Endothelial cell of umbilical vein (primary cell): ENCODE results near the gene TMEM255A. TPM values are rescaled to one million over a fixed set of nuclear protein-coding genes. Genes with fewer than 3 reads are reported as not detected.

Source experiments
- BruUV-seq: library from RNA; stranded (reverse); fragments of 400-500 nt; replicated peaks from 2 replicates; lab custom pipeline; 2021; lab: Mats Ljungman, UMichigan
- CTCF ChIA-PET: fragments of 300-600, 350-600 bp; sonication (Branson Sonifier 250); formaldehyde crosslinking; loops from one replicate; lab custom pipeline; 2021; ENCODE audit warnings: antibody characterized with exemption, inconsistent platforms; lab: Charles Lee
- POLR2A ChIA-PET: fragments of 300-600, 350-600 bp; sonication (Branson Sonifier 250); formaldehyde crosslinking; loops from one replicate; lab custom pipeline; 2021; ENCODE audit warnings: antibody characterized with exemption, inconsistent platforms; lab: Charles Lee
- DNase-seq: peaks from one replicate; pipeline ENCODE4 v3.0.0-alpha.2; 2011; ENCODE audit warnings: low read depth, low spot score
- FAIRE-seq: peaks from 2 replicates; lab custom pipeline; 2011; peaks lifted over from hg19 to GRCh38; lab: Jason Lieb, UNC
- H2AFZ ChIP-seq: 2 replicates; pipeline ENCODE4 v1.6.0; 2012; ENCODE audit warnings: low read depth, low read length, control low read depth, inconsistent platforms
- H3K27ac ChIP-seq: 2 replicates; pipeline ENCODE4 v1.5.1; 2011; ENCODE audit warnings: low read depth, mild to moderate bottlenecking, control low read depth, low read length, moderate library complexity; ENCODE audit not compliant: insufficient read depth
- H3K27me3 ChIP-seq, 2 experiments: 2 replicates each; pipeline versions ENCODE4 v1.6.0 to v1.6.1; 2011; ENCODE audit warnings: low read length in 2 of 2, mixed read lengths in 1 of 2; ENCODE audit not compliant: control insufficient read depth in 2 of 2, insufficient read depth in 2 of 2
- H3K36me3 ChIP-seq, 2 experiments: 2 replicates in 1 of 2; 3 replicates in 1 of 2; pipeline ENCODE4 v1.5.1; 2011; ENCODE audit warnings: low read length in 2 of 2, mild to moderate bottlenecking in 1 of 2, moderate library complexity in 1 of 2; ENCODE audit not compliant: control insufficient read depth in 2 of 2, insufficient read depth in 2 of 2; ENCODE audit errors: extremely low read depth in 1 of 2
- H3K4me1 ChIP-seq: 3 replicates; pipeline ENCODE4 v1.5.1; 2011; ENCODE audit warnings: mild to moderate bottlenecking, low read length; ENCODE audit not compliant: control insufficient read depth, insufficient read depth; ENCODE audit errors: extremely low read depth
- H3K4me2 ChIP-seq: 2 replicates; pipeline ENCODE4 v1.6.1; 2011; ENCODE audit warnings: low read length, control low read depth, mixed read lengths; ENCODE audit not compliant: insufficient read depth
- H3K4me3 ChIP-seq, 3 experiments: fragments of 200-600 bp in 1 of 3; sonication (generic), shearing (Covaris generic) in 1 of 3; replicated peaks in 1 of 3; 2 replicates each; pipeline ENCODE4 v1.5.1; 2011 to 2016; ENCODE audit warnings: control low read depth in 3 of 3, low read length in 3 of 3, mild to moderate bottlenecking in 2 of 3, inconsistent platforms in 1 of 3, low read depth in 1 of 3, moderate library complexity in 1 of 3; ENCODE audit not compliant: insufficient read depth in 1 of 3
- H3K79me2 ChIP-seq: 2 replicates; pipeline ENCODE4 v1.6.0; 2012; ENCODE audit warnings: low read length, inconsistent platforms; ENCODE audit not compliant: control insufficient read depth, insufficient read depth
- H3K9ac ChIP-seq: replicated peaks from 2 replicates; pipeline ENCODE3; 2011; ENCODE audit warnings: low read length, control low read depth; ENCODE audit not compliant: insufficient read depth; ENCODE audit errors: extremely low read depth
- H3K9me1 ChIP-seq: replicated peaks from 3 replicates; pipeline ENCODE4 v1.6.0; 2011; ENCODE audit warnings: mild to moderate bottlenecking, low read length; ENCODE audit not compliant: control insufficient read depth, insufficient read depth; ENCODE audit errors: extremely low read depth
- H3K9me3 ChIP-seq: replicated peaks from 2 replicates; pipeline ENCODE4 v1.5.1; 2012; ENCODE audit warnings: low read length, inconsistent platforms; ENCODE audit not compliant: control insufficient read depth, insufficient read depth
- H4K20me1 ChIP-seq: replicated peaks from 2 replicates; pipeline ENCODE3; 2011; ENCODE audit warnings: mild to moderate bottlenecking, low read length; ENCODE audit not compliant: control insufficient read depth, insufficient read depth; ENCODE audit errors: extremely low read depth
- CTCF ChIP-seq, 2 donors: IDR thresholded peaks; 1 replicate in 1 of 2; 2 replicates in 1 of 2; pipeline ENCODE4 v1.5.1; 2011; ENCODE audit warnings: low read length in 2 of 2, mild to moderate bottlenecking in 2 of 2, moderate library complexity in 2 of 2, control low read depth in 1 of 2, inconsistent platforms in 1 of 2, low read depth in 1 of 2; ENCODE audit not compliant: insufficient read depth in 1 of 2; ENCODE audit errors: extremely low read depth in 1 of 2
- FOS ChIP-seq: IDR thresholded peaks from 2 replicates; pipeline ENCODE4 v1.6.1; 2011; ENCODE audit warnings: mild to moderate bottlenecking, low read length, moderate library complexity, borderline replicate concordance; ENCODE audit not compliant: insufficient read depth
- GATA2 ChIP-seq: IDR thresholded peaks from 2 replicates; pipeline ENCODE4 v1.7.0; 2011; ENCODE audit warnings: low read depth, mild to moderate bottlenecking, moderate library complexity, mixed read lengths, low read length; ENCODE audit not compliant: insufficient read length, insufficient read depth
- JUN ChIP-seq: IDR thresholded peaks from 2 replicates; pipeline ENCODE4 v1.6.1; 2011; ENCODE audit warnings: borderline replicate concordance, low read depth; ENCODE audit not compliant: insufficient read length, insufficient read depth
- POLR2A ChIP-seq: IDR thresholded peaks from 2 replicates; pipeline ENCODE4 v1.6.1; 2012; ENCODE audit warnings: low read depth, mild to moderate bottlenecking, control low read depth, low read length
- POLR2AphosphoS5 ChIP-seq: IDR thresholded peaks from 2 replicates; pipeline ENCODE4 v1.6.1; 2012; ENCODE audit warnings: low read depth, mild to moderate bottlenecking, control low read depth, low read length, moderate library complexity; ENCODE audit not compliant: insufficient read depth
- dilution Hi-C: fragments of 300-500 bp; cut with MboI; formaldehyde crosslinking; loops from one replicate; pipeline ENCODE4 v1.15.0; 2019; ENCODE audit warnings: low sequenced_read_pairs; ENCODE audit not compliant: extremely low pct_ligation_motif_present
- intact Hi-C: fragments of 100-400 bp; cut with micrococcal nuclease; formaldehyde crosslinking; loops from one replicate; pipeline ENCODE4 v1.10.0; 2022
- polyA plus RNA-seq, 4 experiments: library from polyadenylated mRNA; depleted of rRNA in 3 of 4; stranded (reverse) in 3 of 4; unstranded in 1 of 4; fragments of >200 nt; gene quantifications; 2 replicates each; pipeline versions ENCODE4 v1.2.1 to v1.2.3, GENCODE V29; 2011 to 2012; ENCODE audit warnings: missing spikeins in 1 of 4
- total RNA-seq: library from RNA; stranded (reverse); gene quantifications from 2 replicates; pipeline ENCODE4 v1.2.3, GENCODE V29; 2021
- TF ChIP-seq, protein P1 (sequence below): IDR thresholded peaks from 2 replicates; pipeline ENCODE4 v1.6.1; 2011; ENCODE audit not compliant: insufficient read depth, insufficient read length

Gene TMEM255A
- total and polyA plus RNA-seq, 2 donors (not counting 3 experiments of a cell fraction or from before 2014, with no cell fraction given): not detected

GRCh38 chrX:120334603-120335002 lies 23.3 kb upstream of the TMEM255A start:
- H3K9me1 ChIP-seq: no peaks in the 10 kb centered on the region
- H3K27ac ChIP-seq: no peak overlapping the region
- no peaks in the 10 kb centered on the region for H3K9me3 ChIP-seq
- no peaks in the 10 kb centered on the region for H3K36me3 ChIP-seq
- no peaks in the 10 kb centered on the region for H3K4me1 ChIP-seq
- no peak overlapping the region for H3K9ac ChIP-seq
- H3K79me2 ChIP-seq: no peaks in the 10 kb centered on the region
- H3K4me2 ChIP-seq: no peak overlapping the region
- ChIA-PET POLR2A (no interaction called here), CTCF (no interaction called here)
- no peak for FAIRE-seq
- H3K4me3 ChIP-seq: no peak overlapping the region
- DNase-seq: no peak
- dilution Hi-C loops (no loop called here), intact Hi-C loops (no loop called here)
- no peak overlapping the region for H2AFZ ChIP-seq
- no TSS peak for BruUV-seq
- no peaks in the 10 kb centered on the region for H3K27me3 ChIP-seq
- H4K20me1 ChIP-seq: no peaks in the 10 kb centered on the region
- TF ChIP-seq GATA2 (no peak), POLR2AphosphoS5 (no peak), JUN (no peak)

DNA sequence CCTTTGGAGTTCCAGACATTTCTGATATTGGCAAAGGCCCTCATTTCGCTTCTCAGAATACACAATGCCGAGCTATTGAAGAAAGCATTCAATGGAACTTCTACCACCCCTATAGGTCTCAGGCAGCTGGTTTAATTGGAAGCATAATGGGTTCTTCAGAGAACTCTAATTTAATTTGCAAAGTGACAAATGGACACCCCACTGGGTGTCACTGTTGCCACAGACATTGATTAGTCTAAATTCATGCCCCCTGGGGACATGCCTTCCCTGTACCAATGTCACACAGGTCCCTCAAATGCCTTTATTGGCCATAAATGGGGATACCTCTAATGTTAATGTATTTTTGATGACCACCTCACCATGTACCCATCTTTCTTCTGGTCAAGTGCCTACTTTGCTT lies 22.9 kb upstream of the TMEM255A start:
- Histone ChIP-seq H3K27ac (no peak overlapping the region), H3K4me2 (no peak overlapping the region), H4K20me1 (no peaks in the 10 kb centered on the region), H3K27me3 (no peaks in the 10 kb centered on the region), H3K9ac (no peak overlapping the region), H3K79me2 (no peaks in the 10 kb centered on the region), H3K9me3 (no peaks in the 10 kb centered on the region), H3K4me1 (no peaks in the 10 kb centered on the region), H3K9me1 (no peaks in the 10 kb centered on the region), H3K4me3 (no peak overlapping the region), H3K36me3 (no peaks in the 10 kb centered on the region), H2AFZ (no peak overlapping the region)
- intact Hi-C loops (no loop called here), dilution Hi-C loops (no loop called here)
- ChIA-PET POLR2A (no interaction called here), CTCF (no interaction called here)
- FAIRE-seq: no peak
- BruUV-seq: no TSS peak
- TF ChIP-seq POLR2AphosphoS5: no peak
- TF ChIP-seq, protein P1, sequence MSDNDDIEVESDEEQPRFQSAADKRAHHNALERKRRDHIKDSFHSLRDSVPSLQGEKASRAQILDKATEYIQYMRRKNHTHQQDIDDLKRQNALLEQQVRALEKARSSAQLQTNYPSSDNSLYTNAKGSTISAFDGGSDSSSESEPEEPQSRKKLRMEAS: no peak
- TF ChIP-seq FOS: no peak
- TF ChIP-seq CTCF (IDR thresholded peaks at IDR 0.05; ENCODE audit: extremely low read depth in 1 of 2, insufficient read depth in 1 of 2, low read depth in 1 of 2, low read length in 2 of 2): no peak
- TF ChIP-seq GATA2: no peak
- no peak for TF ChIP-seq POLR2A
- DNase-seq: no peak
